Measurements from ENCODE around the gene GUCY1A1. TPM values are rescaled to one million over a fixed set of nuclear protein-coding genes. Genes with fewer than 3 reads are reported as not detected.

Gene GUCY1A1
- total RNA-seq, 2 donors from 2014 or later = 2.0 to 14.7 TPM

- H3K36me3 ChIP-seq = no peaks in the 10 kb centered on the region
- no peaks in the 10 kb centered on the region for H3K4me1 ChIP-seq
- H3K9me3 ChIP-seq = no peaks in the 10 kb centered on the region
- no peak overlapping the region for H3K9ac ChIP-seq (ENCODE audit: low read depth in 2 of 2, low read length in 2 of 2)
- DNase-seq = no peak
- H3K27ac ChIP-seq = no peak overlapping the region
- no peak for TF ChIP-seq CTCF (IDR thresholded peaks at IDR 0.05)
- intact Hi-C loops (cut with DNase I) = no loop called here
- H3K4me3 ChIP-seq = no peak overlapping the region
- no peaks in the 10 kb centered on the region for H3K27me3 ChIP-seq
Observed at GRCh38 chr4:155768370-155768769, 101.7 kb downstream of the GUCY1A1 start.

GRCh38 chr4:155769090-155769489 lies 102.4 kb downstream of the GUCY1A1 start:
- no peak for DNase-seq
- H3K9me3 ChIP-seq = no peaks in the 10 kb centered on the region
- no peaks in the 10 kb centered on the region for H3K36me3 ChIP-seq
- intact Hi-C loops (cut with DNase I) = no loop called here
- H3K27ac ChIP-seq = no peak overlapping the region
- H3K4me1 ChIP-seq = no peaks in the 10 kb centered on the region
- H3K4me3 ChIP-seq = no peak overlapping the region
- H3K9ac ChIP-seq (ENCODE audit: low read depth in 2 of 2, low read length in 2 of 2) = no peak overlapping the region
- H3K27me3 ChIP-seq = no peaks in the 10 kb centered on the region
- TF ChIP-seq CTCF (IDR thresholded peaks at IDR 0.05) = no peak

GRCh38 chr4:155772459-155773195 lies 106.0 kb downstream of the GUCY1A1 start:
- intact Hi-C loops (cut with DNase I) = no loop called here
- Histone ChIP-seq H3K4me1 (no peaks in the 10 kb centered on the region), H3K9ac (ENCODE audit: low read depth in 2 of 2, low read length in 2 of 2) (no peak overlapping the region), H3K4me3 (no peak overlapping the region), H3K36me3 (no peaks in the 10 kb centered on the region), H3K27ac (no peak overlapping the region), H3K9me3 (no peaks in the 10 kb centered on the region), H3K27me3 (no peaks in the 10 kb centered on the region)
- DNase-seq = no peak
- TF ChIP-seq CTCF (IDR thresholded peaks at IDR 0.05) = no peak

GRCh38 chr4:155773196-155773800 lies 106.7 kb downstream of the GUCY1A1 start:
- Histone ChIP-seq H3K4me3 (no peak overlapping the region), H3K27ac (no peak overlapping the region), H3K9ac (ENCODE audit: low read depth in 2 of 2, low read length in 2 of 2) (no peak overlapping the region), H3K4me1 (no peaks in the 10 kb centered on the region), H3K27me3 (no peaks in the 10 kb centered on the region), H3K9me3 (no peaks in the 10 kb centered on the region), H3K36me3 (no peaks in the 10 kb centered on the region)
- DNase-seq = no peak
- no peak for TF ChIP-seq CTCF (IDR thresholded peaks at IDR 0.05)
- intact Hi-C loops (cut with DNase I) = no loop called here

- no peak for DNase-seq
- intact Hi-C loops (cut with DNase I) = no loop called here
- Histone ChIP-seq H3K27me3 (no peaks in the 10 kb centered on the region), H3K9me3 (no peaks in the 10 kb centered on the region), H3K27ac (no peak overlapping the region), H3K9ac (ENCODE audit: low read depth in 2 of 2, low read length in 2 of 2) (no peak overlapping the region), H3K36me3 (no peaks in the 10 kb centered on the region), H3K4me3 (no peak overlapping the region), H3K4me1 (no peaks in the 10 kb centered on the region)
- TF ChIP-seq CTCF (IDR thresholded peaks at IDR 0.05) = no peak
Observed at GRCh38 chr4:155774033-155774432, 107.4 kb downstream of the GUCY1A1 start.
